Neuron (in vitro differentiated cells): ENCODE measurements around the gene MMP19.

ENCODE experiments used
- H2AFZ ChIP-seq: one replicate; pipeline ENCODE4 v1.6.1; 2013; ENCODE audit warnings: low read depth, mild to moderate bottlenecking, inconsistent platforms, low read length, moderate library complexity
- H3K27me3 ChIP-seq: one replicate; pipeline ENCODE4 v1.6.1; 2013; ENCODE audit warnings: low read length; ENCODE audit not compliant: insufficient read depth
- H3K36me3 ChIP-seq: one replicate; pipeline ENCODE4 v1.6.1; 2013; ENCODE audit warnings: low read length; ENCODE audit not compliant: insufficient read depth
- H3K4me1 ChIP-seq: one replicate; pipeline ENCODE4 v1.6.1; 2013; ENCODE audit warnings: low read length; ENCODE audit not compliant: insufficient read depth
- H3K4me3 ChIP-seq: 2 replicates; pipeline ENCODE4 v1.5.1; 2013; ENCODE audit warnings: mild to moderate bottlenecking, low read length, moderate library complexity
- H3K9me3 ChIP-seq: one replicate; pipeline ENCODE4 v1.6.1; 2013; ENCODE audit warnings: low read length

MMP19 gene

GRCh38 chr12:55850893-55851292 is 8.2 kb upstream of the MMP19 start:
- H3K9me3 ChIP-seq = no peaks in the 10 kb centered on the region
- H3K27me3 ChIP-seq = no peaks in the 10 kb centered on the region
- H3K4me3 ChIP-seq = no peak overlapping the region
- H3K4me1 ChIP-seq = peaks cover 16% of the 10 kb centered on the region
- no peak overlapping the region for H2AFZ ChIP-seq
- no peaks in the 10 kb centered on the region for H3K36me3 ChIP-seq

DNA sequence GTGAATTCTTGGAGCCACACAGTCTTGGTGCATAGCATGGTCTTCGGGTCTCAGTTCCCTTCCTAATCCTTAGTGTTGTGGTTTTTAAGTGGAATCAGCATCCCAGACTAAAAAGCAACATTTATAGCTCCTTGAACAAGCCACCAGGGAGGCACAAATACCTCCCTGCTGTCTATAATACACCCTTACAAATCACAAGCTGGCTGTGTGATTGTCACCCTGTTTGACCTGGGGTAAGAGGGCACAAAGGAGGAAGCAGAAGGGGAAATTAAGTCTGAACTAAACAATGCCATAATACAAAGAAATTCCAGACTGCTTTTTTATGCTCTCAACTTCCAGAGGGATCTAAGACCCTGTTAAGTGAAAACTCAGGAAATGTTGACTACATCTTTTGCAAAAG is 7.7 kb upstream of the MMP19 start:
- Histone ChIP-seq H3K4me3 (no peak overlapping the region), H3K36me3 (no peaks in the 10 kb centered on the region), H3K9me3 (no peaks in the 10 kb centered on the region)

GRCh38 chr12:55849616-55850343 is 7.0 kb upstream of the MMP19 start:
- no peak overlapping the region for H2AFZ ChIP-seq
- H3K27me3 ChIP-seq = no peaks in the 10 kb centered on the region
- H3K36me3 ChIP-seq = no peaks in the 10 kb centered on the region
- no peaks in the 10 kb centered on the region for H3K9me3 ChIP-seq
- no peak overlapping the region for H3K4me3 ChIP-seq
- peaks cover 16% of the 10 kb centered on the region for H3K4me1 ChIP-seq

More for the DNA sequence above, 7.7 kb upstream of the MMP19 start:
- H2AFZ ChIP-seq = no peak overlapping the region
- peaks cover 16% of the 10 kb centered on the region for H3K4me1 ChIP-seq
- no peaks in the 10 kb centered on the region for H3K27me3 ChIP-seq

GRCh38 chr12:55847603-55848291 is 5.0 kb upstream of the MMP19 start:
- H3K36me3 ChIP-seq = no peaks in the 10 kb centered on the region
- H3K9me3 ChIP-seq = no peaks in the 10 kb centered on the region
- H3K27me3 ChIP-seq = peaks cover 2% of the 10 kb centered on the region
- peak overlapping the region; percentile 26 for H2AFZ ChIP-seq
- H3K4me3 ChIP-seq = no peak overlapping the region
- H3K4me1 ChIP-seq = peaks cover 16% of the 10 kb centered on the region

- Histone ChIP-seq H3K4me3 (no peak overlapping the region), H3K27me3 (peaks cover 6% of the 10 kb centered on the region), H2AFZ (peak overlapping the region; percentile 26), H3K36me3 (no peaks in the 10 kb centered on the region), H3K4me1 (peaks cover 16% of the 10 kb centered on the region), H3K9me3 (no peaks in the 10 kb centered on the region)
These were observed 4.3 kb upstream of the MMP19 start for GRCh38 chr12:55847033-55847432.

- Histone ChIP-seq H2AFZ (no peak overlapping the region), H3K4me1 (peaks cover 14% of the 10 kb centered on the region), H3K9me3 (no peaks in the 10 kb centered on the region), H3K27me3 (peaks cover 6% of the 10 kb centered on the region), H3K4me3 (no peak overlapping the region), H3K36me3 (no peaks in the 10 kb centered on the region)
These were observed 3.2 kb upstream of the MMP19 start for GRCh38 chr12:55845785-55846496.

DNA sequence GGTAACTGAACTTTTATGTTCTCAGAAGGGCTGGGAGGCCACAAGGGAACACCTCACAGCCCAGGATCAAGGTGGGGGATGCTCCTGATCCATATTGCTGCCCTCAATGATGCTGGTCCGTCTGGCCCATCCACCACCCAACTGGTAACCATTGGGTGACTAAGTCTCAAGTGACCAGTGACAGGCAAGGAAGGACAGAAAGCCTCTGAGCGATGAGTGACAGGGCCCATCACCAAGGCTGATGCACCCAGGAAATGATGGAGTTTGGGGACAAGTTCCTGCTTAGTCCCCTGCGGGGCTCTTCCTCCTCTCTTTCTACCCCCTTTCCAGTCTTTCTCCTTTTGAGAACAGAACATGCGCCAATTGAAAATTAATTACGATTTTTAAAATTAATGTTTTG is 2.6 kb upstream of the MMP19 start:
- H3K27me3 ChIP-seq = peaks cover 6% of the 10 kb centered on the region
- peaks cover 8% of the 10 kb centered on the region for H3K4me1 ChIP-seq
- no peaks in the 10 kb centered on the region for H3K36me3 ChIP-seq
- H3K9me3 ChIP-seq = no peaks in the 10 kb centered on the region
- no peak overlapping the region for H2AFZ ChIP-seq
- no peak overlapping the region for H3K4me3 ChIP-seq

- Histone ChIP-seq H3K9me3 (no peaks in the 10 kb centered on the region), H3K4me3 (no peak overlapping the region), H3K4me1 (peaks cover 4% of the 10 kb centered on the region), H3K36me3 (no peaks in the 10 kb centered on the region), H3K27me3 (peaks cover 6% of the 10 kb centered on the region), H2AFZ (no peak overlapping the region)
These were observed 2.2 kb upstream of the MMP19 start for GRCh38 chr12:55844961-55845360.

DNA sequence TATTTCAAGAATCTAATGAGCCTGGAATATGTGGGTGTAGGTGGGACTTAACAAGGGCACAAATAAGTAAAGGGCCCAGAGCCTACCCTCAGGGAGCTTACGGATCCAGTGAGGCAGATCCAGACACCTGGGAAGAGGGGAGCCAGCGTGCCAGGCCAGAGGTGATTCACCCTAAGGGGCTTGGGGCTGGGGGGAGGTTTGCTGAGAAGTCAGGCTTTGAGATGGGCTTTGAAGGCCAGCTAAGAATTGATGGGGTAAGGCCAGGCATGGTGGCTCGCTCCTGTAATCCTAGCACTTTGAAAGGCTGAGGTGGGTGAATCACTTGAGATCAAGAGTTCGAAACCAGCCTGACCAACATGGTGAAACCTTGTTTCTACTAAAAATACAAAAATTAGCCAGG is 695 bp upstream of the MMP19 start:
- H3K4me1 ChIP-seq = peaks cover 9% of the 10 kb centered on the region
- no peak overlapping the region for H3K4me3 ChIP-seq
- H3K36me3 ChIP-seq = no peaks in the 10 kb centered on the region
- no peak overlapping the region for H2AFZ ChIP-seq
- H3K27me3 ChIP-seq = peaks cover 6% of the 10 kb centered on the region
- H3K9me3 ChIP-seq = no peaks in the 10 kb centered on the region

DNA sequence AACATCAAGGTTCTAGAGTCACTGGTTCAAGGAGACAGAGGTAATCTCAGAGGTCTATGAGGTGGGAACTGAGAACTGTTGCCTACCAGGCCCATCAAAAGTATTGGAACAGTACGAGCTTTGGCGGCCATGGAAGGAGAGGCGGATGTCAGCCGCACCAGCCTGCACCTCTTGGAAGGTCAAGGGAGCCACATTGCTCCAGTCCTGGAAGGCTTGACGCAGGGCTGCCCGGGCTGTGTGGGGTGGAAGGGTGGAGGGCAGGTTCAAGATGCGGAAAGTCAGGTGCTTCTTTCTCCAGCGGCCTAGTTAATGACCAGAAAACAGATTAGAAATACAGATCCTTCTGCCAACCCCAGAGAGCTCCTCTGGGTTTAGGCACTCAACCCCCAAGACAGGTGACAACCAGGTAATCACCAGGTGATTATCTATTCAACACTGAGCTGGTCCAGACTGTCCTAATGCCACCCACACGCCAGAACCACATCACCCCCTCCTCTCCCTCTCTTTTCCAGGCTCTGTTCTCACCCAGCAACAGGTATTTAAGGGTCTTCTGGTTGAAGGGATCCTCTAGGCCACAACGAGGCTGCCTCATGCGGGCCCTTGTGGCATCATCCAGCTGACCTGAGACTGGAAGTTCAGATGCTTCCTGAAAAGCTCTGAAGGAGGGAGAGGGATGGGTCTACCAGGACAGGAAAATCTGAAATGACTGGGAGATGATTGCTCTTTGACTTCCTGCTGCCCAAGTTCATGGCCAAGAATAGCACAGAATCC is 2.0 kb downstream of the MMP19 start:
- H3K4me3 ChIP-seq = no peak overlapping the region

DNA sequence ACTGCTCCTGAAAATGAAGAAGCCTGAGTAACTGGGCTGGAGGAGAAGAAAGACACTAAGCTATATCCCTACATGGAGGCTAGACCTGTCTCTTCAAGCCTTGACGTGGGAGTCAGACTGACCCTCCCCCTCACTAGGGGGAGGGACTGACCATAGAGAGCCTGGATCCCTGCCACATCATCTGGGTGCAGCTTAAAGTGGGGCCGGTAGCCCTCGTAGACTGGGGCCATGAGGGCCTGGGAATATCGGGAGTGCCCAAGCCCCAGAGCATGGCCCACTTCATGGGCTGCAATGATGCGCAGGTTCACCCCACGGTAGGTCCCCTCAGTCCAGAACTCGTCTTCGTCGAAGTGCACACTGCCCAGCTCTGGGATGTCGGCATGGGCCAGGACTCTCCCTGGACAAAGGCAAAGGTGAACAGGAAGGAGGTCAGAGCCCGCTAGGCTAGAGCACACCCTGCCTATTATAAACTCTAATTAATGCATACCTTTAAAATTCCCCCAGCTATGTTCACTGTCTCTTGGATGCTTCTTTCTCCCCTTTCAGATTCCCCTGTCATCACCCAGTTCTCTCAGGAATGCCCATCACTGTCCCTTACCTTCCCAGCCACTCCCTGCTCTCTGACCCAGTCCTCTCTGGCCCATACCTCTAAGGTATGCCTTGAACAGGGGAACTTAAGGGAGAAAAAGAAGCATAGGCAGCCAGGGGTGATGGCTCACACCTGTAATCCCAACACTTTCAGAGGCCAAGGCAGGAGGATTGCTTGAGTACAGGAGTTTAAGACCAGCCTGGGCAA is 3.2 kb downstream of the MMP19 start:
- Histone ChIP-seq H3K9me3 (no peaks in the 10 kb centered on the region), H3K36me3 (no peaks in the 10 kb centered on the region), H3K4me3 (no peak overlapping the region), H2AFZ (no peak overlapping the region), H3K4me1 (peaks cover 11% of the 10 kb centered on the region), H3K27me3 (peaks cover 6% of the 10 kb centered on the region)

More for the DNA sequence above, 2.0 kb downstream of the MMP19 start:
- Histone ChIP-seq H3K9me3 (no peaks in the 10 kb centered on the region), H3K4me1 (peaks cover 11% of the 10 kb centered on the region), H3K27me3 (peaks cover 6% of the 10 kb centered on the region), H2AFZ (no peak overlapping the region), H3K36me3 (no peaks in the 10 kb centered on the region)

GRCh38 chr12:55838361-55838760 is 4.4 kb downstream of the MMP19 start:
- H3K4me3 ChIP-seq = no peak overlapping the region
- H3K9me3 ChIP-seq = no peaks in the 10 kb centered on the region
- H3K4me1 ChIP-seq = peaks cover 11% of the 10 kb centered on the region
- H2AFZ ChIP-seq = no peak overlapping the region
- no peaks in the 10 kb centered on the region for H3K36me3 ChIP-seq
- peaks cover 6% of the 10 kb centered on the region for H3K27me3 ChIP-seq
